Measurements from ENCODE around the gene CYB5RL. TPM values are rescaled to one million over a fixed set of nuclear protein-coding genes. Genes with fewer than 3 reads are reported as not detected.

The CYB5RL gene
- total and polyA plus RNA-seq, 2 of the 13 experiments (the other 11 are each of a cell fraction or from before 2014, with no cell fraction given), result 3.7 to 5.0 TPM

GRCh38 chr1:54171606-54172005, 28.2 kb downstream of the CYB5RL start (continued):
- TF ChIP-seq PAF1 (CRISPR knock-in tag; IDR thresholded peaks at IDR 0.05) (no peak), TBP (CRISPR knock-in tag; IDR thresholded peaks at IDR 0.05) (no peak), ARID2 (CRISPR knock-in tag; IDR thresholded peaks at IDR 0.05; ENCODE audit: borderline replicate concordance) (no peak), UBTF (CRISPR knock-in tag; IDR thresholded peaks at IDR 0.05) (no peak), CENPT (CRISPR knock-in tag; IDR thresholded peaks at IDR 0.05; ENCODE audit: low read depth) (no peak), HMG20A (CRISPR knock-in tag; IDR thresholded peaks at IDR 0.05; ENCODE audit: borderline replicate concordance) (no peak)

- Histone ChIP-seq H3K9ac (ENCODE audit: insufficient read depth, low read depth, low read length) (no peak overlapping the region), H3K79me2 (ENCODE audit: insufficient read depth, low read length) (no peaks in the 10 kb centered on the region), H3K27ac (ENCODE audit: extremely low read length, insufficient read depth, low read length) (no peak overlapping the region), H3K9me3 (ENCODE audit: low read length) (no peaks in the 10 kb centered on the region), H3K27me3 (ENCODE audit: control insufficient read depth in 1 of 2, insufficient read depth in 2 of 2, low read length in 2 of 2) (no peaks in the 10 kb centered on the region; a peak in 1 of 5 replicates), H3K36me3 (replicated peaks in 1 of 2; ENCODE audit: control insufficient read depth in 1 of 2, insufficient read depth in 2 of 2, low read length in 2 of 2) (no peaks in the 10 kb centered on the region), H3K4me1 (ENCODE audit: insufficient read depth, low read length) (no peaks in the 10 kb centered on the region), H2AFZ (ENCODE audit: low read length) (no peak overlapping the region), H3K4me3 (replicated peaks in 1 of 3; ENCODE audit: insufficient read depth in 1 of 3, low read depth in 2 of 3, low read length in 3 of 3) (no peak overlapping the region), H4K20me1 (ENCODE audit: insufficient read depth, low read length) (no peaks in the 10 kb centered on the region), H3K4me2 (ENCODE audit: low read depth, low read length) (no peak overlapping the region)
- WGBS (ENCODE audit: low lambda C conversion rate), result 67% methylated on average over 8 of the region's 8 CpGs
- in situ Hi-C loops (cut with HindIII; ENCODE audit: extremely low pct_ligation_motif_present, low pct_unique_long_range_greater_than_20kb), result no loop called here
- TF ChIP-seq ASH2L (IDR thresholded peaks at IDR 0.05; ENCODE audit: insufficient read length, low read depth, low read length), result no peak
- TF ChIP-seq ZC3H13 (CRISPR knock-in tag; IDR thresholded peaks at IDR 0.05), result no peak
- TF ChIP-seq ZNF557 (CRISPR knock-in tag; IDR thresholded peaks at IDR 0.05), result no peak
- no peak for TF ChIP-seq ZNF142 (CRISPR knock-in tag; IDR thresholded peaks at IDR 0.05)
- no peak for TF ChIP-seq ZNF770 (CRISPR knock-in tag; IDR thresholded peaks at IDR 0.05)
- ChIA-PET CTCF (ENCODE audit: low intra/inter-chr PET ratio, low total read pairs) (no interaction called here), POLR2A (interaction anchor here (1.1 kb wide), 1 partner anchor 48 kb away, joined by 3 read pairs; no protein-coding TSS in a partner anchor)
- FAIRE-seq (no peak), DNase-seq (ENCODE audit: low spot score) (no peak), ATAC-seq (no peak)
- intact Hi-C loops (cut with micrococcal nuclease; ENCODE audit: unreplicated experiment), result no loop called here
- BruUV-seq (replicated peaks), result no TSS peak
These were observed 28.8 kb downstream of the CYB5RL start for GRCh38 chr1:54171016-54171415.
